H9 (cell line): ENCODE data around the gene AGBL3. TPM values are rescaled to one million over a fixed set of nuclear protein-coding genes. Genes with fewer than 3 reads are reported as not detected.
"Not testable (repeated sequence)": the region's sequence is repeated elsewhere in the genome, so short reads cannot be mapped to it uniquely, and the experiment has no call there.

Experiments
- DNase-seq: peaks from one replicate; pipeline ENCODE4 v3.0.0-alpha.2; 2017
- H2AFZ ChIP-seq: one replicate; pipeline ENCODE4 v1.6.1; 2013; ENCODE audit warnings: mild to moderate bottlenecking, low read length, control low read depth, moderate library complexity
- H2AK5ac ChIP-seq: 2 replicates; pipeline ENCODE4 v1.6.1; 2013; ENCODE audit warnings: low read length, control low read depth, mixed read lengths; ENCODE audit not compliant: insufficient read length
- H2BK120ac ChIP-seq: one replicate; pipeline ENCODE4 v1.6.1; 2013; ENCODE audit warnings: low read depth, mild to moderate bottlenecking, low read length, control low read depth, inconsistent platforms; ENCODE audit not compliant: poor library complexity, severe bottlenecking
- H2BK12ac ChIP-seq: 2 replicates; pipeline ENCODE4 v1.6.1; 2013; ENCODE audit warnings: low read length, control low read depth, mixed read lengths, low read depth; ENCODE audit not compliant: insufficient read length
- H2BK15ac ChIP-seq: 2 replicates; pipeline ENCODE4 v1.6.1; 2013; ENCODE audit warnings: low read depth, low read length, control low read depth
- H2BK20ac ChIP-seq: one replicate; pipeline ENCODE4 v1.6.1; 2013; ENCODE audit warnings: low read depth, mild to moderate bottlenecking, low read length, control low read depth, inconsistent platforms; ENCODE audit not compliant: poor library complexity, severe bottlenecking
- H2BK5ac ChIP-seq: 2 replicates; pipeline ENCODE4 v1.6.1; 2013; ENCODE audit warnings: low read length, control low read depth, mixed read lengths; ENCODE audit not compliant: insufficient read length
- H3K14ac ChIP-seq: 2 replicates; pipeline ENCODE4 v1.6.1; 2013; ENCODE audit warnings: low read length, control low read depth; ENCODE audit not compliant: insufficient read depth
- H3K18ac ChIP-seq: 2 replicates; pipeline ENCODE4 v1.6.1; 2013; ENCODE audit warnings: low read depth, mild to moderate bottlenecking, mixed read lengths, low read length, control low read depth; ENCODE audit not compliant: insufficient read length
- H3K23ac ChIP-seq: 2 replicates; pipeline ENCODE4 v1.6.1; 2013; ENCODE audit warnings: low read length, control low read depth, mixed read lengths, low read depth; ENCODE audit not compliant: insufficient read length
- H3K23me2 ChIP-seq: 2 replicates; pipeline ENCODE4 v1.6.1; 2013; ENCODE audit warnings: low read depth, mild to moderate bottlenecking, mixed read lengths, low read length, control low read depth; ENCODE audit not compliant: insufficient read length, poor library complexity, severe bottlenecking
- H3K27ac ChIP-seq: 2 replicates; pipeline ENCODE4 v1.5.1; 2013; ENCODE audit warnings: low read length, control low read depth, mixed read lengths, low read depth; ENCODE audit not compliant: insufficient read length
- H3K27me3 ChIP-seq: 2 replicates; pipeline ENCODE4 v1.6.1; 2013; ENCODE audit warnings: low read length, control low read depth, inconsistent platforms; ENCODE audit not compliant: insufficient read depth
- H3K4ac ChIP-seq: 2 replicates; pipeline ENCODE4 v1.6.1; 2013; ENCODE audit warnings: low read depth, mild to moderate bottlenecking, control low read depth, inconsistent platforms, low read length, moderate library complexity
- H3K4me1 ChIP-seq: 2 replicates; pipeline ENCODE4 v1.6.1; 2013; ENCODE audit warnings: low read length, control low read depth, inconsistent platforms; ENCODE audit not compliant: insufficient read depth
- H3K4me2 ChIP-seq: 2 replicates; pipeline ENCODE4 v1.6.1; 2013; ENCODE audit warnings: low read length, control low read depth, mixed read lengths; ENCODE audit not compliant: insufficient read length, insufficient read depth
- H3K56ac ChIP-seq: 2 replicates; pipeline ENCODE4 v1.6.1; 2013; ENCODE audit warnings: low read depth, mild to moderate bottlenecking, mixed read lengths, low read length, control low read depth; ENCODE audit not compliant: insufficient read length
- H3K79me1 ChIP-seq: 2 replicates; pipeline ENCODE4 v1.6.1; 2013; ENCODE audit warnings: low read depth, mild to moderate bottlenecking, moderate library complexity, low read length, control low read depth, inconsistent platforms; ENCODE audit not compliant: insufficient read depth, poor library complexity, severe bottlenecking
- H3K79me2 ChIP-seq: 2 replicates; pipeline ENCODE4 v1.6.1; 2013; ENCODE audit warnings: low read length, control low read depth, inconsistent platforms; ENCODE audit not compliant: insufficient read depth
- H3K9ac ChIP-seq: 2 replicates; pipeline ENCODE4 v1.6.1; 2013; ENCODE audit warnings: low read length, control low read depth, mixed read lengths; ENCODE audit not compliant: insufficient read length; ENCODE audit errors: extremely low read depth
- H3K9me3 ChIP-seq: one replicate; pipeline ENCODE4 v1.6.1; 2013; ENCODE audit warnings: low read depth, low read length, inconsistent platforms; ENCODE audit not compliant: control insufficient read depth
- H3T11ph ChIP-seq: one replicate; pipeline ENCODE4 v1.6.1; 2013; ENCODE audit warnings: mild to moderate bottlenecking, low read length, control low read depth, inconsistent platforms
- H4K20me1 ChIP-seq: one replicate; pipeline ENCODE4 v1.6.1; 2013; ENCODE audit not compliant: control insufficient read depth, insufficient read length, insufficient read depth
- H4K5ac ChIP-seq: 2 replicates; pipeline ENCODE4 v1.6.1; 2013; ENCODE audit warnings: low read depth, mild to moderate bottlenecking, mixed read lengths, low read length, control low read depth; ENCODE audit not compliant: insufficient read length
- H4K8ac ChIP-seq: replicated peaks from 2 replicates; pipeline ENCODE4 v1.6.1; 2013; ENCODE audit warnings: low read length, control low read depth, mixed read lengths, low read depth; ENCODE audit not compliant: insufficient read length
- H4K91ac ChIP-seq: 2 replicates; pipeline ENCODE4 v1.6.1; 2013; ENCODE audit warnings: low read depth, mild to moderate bottlenecking, moderate library complexity, mixed read lengths, low read length, control low read depth; ENCODE audit not compliant: insufficient read length
- H3K27ac Mint-ChIP-seq, 3 experiments: 2 replicates in 2 of 3; 3 replicates in 1 of 3; pipeline ENCODE4 v1.8.0; 2020 to 2021; ENCODE audit warnings: mixed read lengths in 3 of 3, mild to moderate bottlenecking in 1 of 3, moderate library complexity in 1 of 3
- H3K27me3 Mint-ChIP-seq: 2 replicates; pipeline ENCODE4 v1.8.0; 2021; ENCODE audit warnings: low read depth, mild to moderate bottlenecking, moderate library complexity, mixed read lengths
- H3K36me3 Mint-ChIP-seq, 3 experiments: 2 replicates in 2 of 3; 3 replicates in 1 of 3; pipeline ENCODE4 v1.8.0; 2020 to 2021; ENCODE audit warnings: low read depth in 3 of 3, mixed read lengths in 3 of 3; ENCODE audit not compliant: insufficient read depth in 1 of 3
- H3K4me1 Mint-ChIP-seq, 2 experiments: 2 replicates each; pipeline ENCODE4 v1.8.0; 2020; ENCODE audit warnings: mixed read lengths in 2 of 2
- H3K4me3 Mint-ChIP-seq, 2 experiments: 2 replicates in 1 of 2; 3 replicates in 1 of 2; pipeline ENCODE4 v1.8.0; 2020 to 2021; ENCODE audit warnings: mild to moderate bottlenecking in 2 of 2, mixed read lengths in 2 of 2, moderate library complexity in 1 of 2
- H3K9me3 Mint-ChIP-seq, 2 experiments: 2 replicates in 1 of 2; 3 replicates in 1 of 2; pipeline ENCODE4 v1.8.0; 2020; ENCODE audit warnings: mild to moderate bottlenecking in 2 of 2, mixed read lengths in 2 of 2, moderate library complexity in 1 of 2
- whole genome bisulfite sequencing: extraction: QIAGEN DNeasy Blood & Tissue Kit; methylation state at CpG from one replicate; pipeline ENCODE4 v1.1.7; 2013; ENCODE audit warnings: missing lambda C conversion rate, low lambda C conversion rate, mixed read lengths; ENCODE audit not compliant: insufficient read length; ENCODE audit errors: extremely low coverage; 5-methylcytosine and 5-hydroxymethylcytosine counted together
- total RNA-seq: library from RNA; stranded (reverse); gene quantifications from 2 replicates; pipeline ENCODE4 v1.2.1, GENCODE V29; 2021
- TF ChIP-seq, protein P1 (sequence below): fragments of 200-600 bp; sonication (generic); conservative IDR thresholded peaks from 3 replicates; pipeline ENCODE4 v1.8.0; 2021; ENCODE audit warnings: antibody characterized with exemption, mild to moderate bottlenecking

AGBL3 gene
- total RNA-seq, 1 experiment from 2014 or later = 2.4 TPM

DNA sequence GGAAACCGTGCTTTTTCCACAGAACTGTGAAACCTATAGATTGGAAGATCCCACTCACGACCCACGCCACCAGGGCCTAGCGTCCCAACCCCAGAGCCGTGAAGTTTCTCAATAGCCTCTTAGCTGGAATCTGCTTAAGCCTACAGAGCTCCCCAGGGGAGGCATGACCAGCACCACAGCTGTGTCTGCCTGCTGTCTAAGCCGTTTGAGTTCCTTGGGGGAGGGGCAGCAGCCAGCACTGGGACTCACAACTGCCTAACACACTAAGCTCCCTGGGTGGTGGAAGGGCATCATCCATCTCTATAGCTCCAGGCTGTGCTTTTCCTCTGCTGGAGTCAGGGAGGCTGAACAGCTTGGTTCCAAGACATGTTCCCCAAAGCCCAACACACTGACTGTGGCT is 135.6 kb downstream of the AGBL3 start:
- H3K79me2 ChIP-seq = no peaks in the 10 kb centered on the region
- peaks cover 13 to 16% of the 10 kb centered on the region in 2 experiments for H3K9me3 Mint-ChIP-seq
- peak; percentile 30 for DNase-seq
- no peak overlapping the region for H3K4me2 ChIP-seq
- no peak overlapping the region for H4K5ac ChIP-seq
- no peak overlapping the region for H3K4me3 Mint-ChIP-seq
- no peaks in the 10 kb centered on the region for H3K79me1 ChIP-seq
- no peak overlapping the region for H2BK120ac ChIP-seq
- no peak overlapping the region for H3K27ac ChIP-seq
- H4K91ac ChIP-seq = no peak overlapping the region
- no peaks in the 10 kb centered on the region for H3K27me3 ChIP-seq
- H3K36me3 Mint-ChIP-seq = peaks cover 4 to 19% (median 14%) of the 10 kb centered on the region in 3 experiments; a peak in 6 of 7 replicates
- H3K4ac ChIP-seq = no peak overlapping the region
- H3K9ac ChIP-seq = no peak overlapping the region
- H3K14ac ChIP-seq = no peak overlapping the region
- no peaks in the 10 kb centered on the region for H3K23me2 ChIP-seq
- peaks cover 2 to 7% of the 10 kb centered on the region in 2 experiments; a peak in 2 of 4 replicates for H3K4me1 Mint-ChIP-seq
- H2AFZ ChIP-seq = no peak overlapping the region
- H3K23ac ChIP-seq = no peak overlapping the region
- no peaks in the 10 kb centered on the region; the same call in 1 of the 2 replicates for H3K27me3 Mint-ChIP-seq
- H4K8ac ChIP-seq = no peak overlapping the region
- no peak overlapping the region for H2BK15ac ChIP-seq
- H3K27ac Mint-ChIP-seq = peak overlapping the region in 1 of 3 experiments; percentile 72; a peak in 1 of 7 replicates
- H3T11ph ChIP-seq = no peak overlapping the region
- H2AK5ac ChIP-seq = no peak overlapping the region
- no peak overlapping the region for H3K56ac ChIP-seq
- H2BK5ac ChIP-seq = no peak overlapping the region
- H2BK12ac ChIP-seq = no peak overlapping the region
- no peaks in the 10 kb centered on the region for H3K4me1 ChIP-seq
- no peaks in the 10 kb centered on the region for H4K20me1 ChIP-seq
- H3K18ac ChIP-seq = no peak overlapping the region
- no CpG with 5 or more reads among the region's 6 CpGs for WGBS
- H3K9me3 ChIP-seq = no peaks in the 10 kb centered on the region
- TF ChIP-seq, protein P1, sequence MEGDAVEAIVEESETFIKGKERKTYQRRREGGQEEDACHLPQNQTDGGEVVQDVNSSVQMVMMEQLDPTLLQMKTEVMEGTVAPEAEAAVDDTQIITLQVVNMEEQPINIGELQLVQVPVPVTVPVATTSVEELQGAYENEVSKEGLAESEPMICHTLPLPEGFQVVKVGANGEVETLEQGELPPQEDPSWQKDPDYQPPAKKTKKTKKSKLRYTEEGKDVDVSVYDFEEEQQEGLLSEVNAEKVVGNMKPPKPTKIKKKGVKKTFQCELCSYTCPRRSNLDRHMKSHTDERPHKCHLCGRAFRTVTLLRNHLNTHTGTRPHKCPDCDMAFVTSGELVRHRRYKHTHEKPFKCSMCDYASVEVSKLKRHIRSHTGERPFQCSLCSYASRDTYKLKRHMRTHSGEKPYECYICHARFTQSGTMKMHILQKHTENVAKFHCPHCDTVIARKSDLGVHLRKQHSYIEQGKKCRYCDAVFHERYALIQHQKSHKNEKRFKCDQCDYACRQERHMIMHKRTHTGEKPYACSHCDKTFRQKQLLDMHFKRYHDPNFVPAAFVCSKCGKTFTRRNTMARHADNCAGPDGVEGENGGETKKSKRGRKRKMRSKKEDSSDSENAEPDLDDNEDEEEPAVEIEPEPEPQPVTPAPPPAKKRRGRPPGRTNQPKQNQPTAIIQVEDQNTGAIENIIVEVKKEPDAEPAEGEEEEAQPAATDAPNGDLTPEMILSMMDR = no peak
- no peak overlapping the region for H2BK20ac ChIP-seq

DNA sequence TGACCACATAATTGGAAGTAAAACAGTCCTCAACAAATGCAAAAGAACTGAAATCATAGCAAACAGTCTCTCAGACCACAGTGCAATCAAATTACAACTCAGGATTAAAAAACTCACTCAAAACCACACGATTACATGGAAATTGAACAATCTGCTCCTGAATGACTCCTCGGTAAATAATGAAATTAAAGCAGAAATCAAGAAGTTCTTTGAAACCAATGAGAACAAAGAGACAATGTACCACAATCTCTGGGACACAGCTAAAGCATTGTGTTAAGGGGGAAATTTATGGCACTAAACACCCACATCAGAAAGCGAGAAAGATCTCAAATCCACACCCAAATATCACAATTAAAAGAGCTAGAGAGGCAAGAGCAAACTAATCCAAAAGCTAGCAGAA is 138.3 kb downstream of the AGBL3 start:
- not testable (repeated sequence) for H3K27ac ChIP-seq, H3K27me3 Mint-ChIP-seq, H2AK5ac ChIP-seq

More for the DNA sequence above, 138.3 kb downstream of the AGBL3 start:
- H4K20me1 ChIP-seq, H3K56ac ChIP-seq, H3K23me2 ChIP-seq, H3K23ac ChIP-seq, H3K27me3 ChIP-seq, H2BK15ac ChIP-seq, H3K9ac ChIP-seq, H3K9me3 ChIP-seq, H3T11ph ChIP-seq, H3K79me1 ChIP-seq, H4K5ac ChIP-seq, H4K91ac ChIP-seq, H3K4me1 ChIP-seq, H3K79me2 ChIP-seq, H3K14ac ChIP-seq, H2BK120ac ChIP-seq, H2AFZ ChIP-seq, H4K8ac ChIP-seq, DNase-seq, H3K4me1 Mint-ChIP-seq, H3K4me3 Mint-ChIP-seq, H2BK20ac ChIP-seq, H2BK5ac ChIP-seq, H2BK12ac ChIP-seq, H3K4ac ChIP-seq, H3K4me2 ChIP-seq, H3K27ac Mint-ChIP-seq, H3K18ac ChIP-seq: not testable (repeated sequence)
- peaks cover 13% of the 10 kb centered on the region in 2 experiments for H3K9me3 Mint-ChIP-seq
- peaks cover 4 to 19% (median 10%) of the 10 kb centered on the region in 3 experiments; a peak in 5 of 7 replicates for H3K36me3 Mint-ChIP-seq
- no CpG with 5 or more reads among the region's 3 CpGs for WGBS
